GM08714 (cell line): Measurements from ENCODE around the gene TBC1D9B.

ENCODE experiments used
- H3K4me3 ChIP-seq: fragments of 200-500 bp; sonication (Bioruptor generic); 2 replicates; pipeline ENCODE4 v1.5.1; 2014; ENCODE audit warnings: mild to moderate bottlenecking, low read length, inconsistent platforms
- ZNF274 ChIP-seq: IDR thresholded peaks from 2 replicates; pipeline ENCODE4 v1.6.1; 2012; ENCODE audit warnings: mild to moderate bottlenecking, low read depth, low read length

TBC1D9B gene

DNA sequence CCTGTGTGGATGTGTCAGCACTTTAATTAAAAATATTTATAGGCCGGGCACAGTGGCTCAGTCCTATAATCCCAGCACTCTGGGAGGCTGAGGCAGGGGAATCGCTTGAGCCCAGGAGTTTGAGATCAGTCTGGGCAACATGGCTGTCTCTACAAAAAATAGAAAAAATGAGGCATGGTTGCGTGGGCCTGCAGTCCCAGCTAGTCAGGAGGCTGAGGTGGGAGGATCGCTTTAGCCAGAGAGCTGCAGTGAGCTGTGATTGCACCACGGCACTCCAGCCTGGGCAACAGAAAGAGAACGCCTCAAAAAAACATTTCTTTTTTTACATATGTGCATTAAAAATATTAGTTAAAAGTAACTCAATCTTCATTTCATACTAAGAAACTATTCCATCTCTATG is 6.2 kb downstream of the TBC1D9B start:
- no peak overlapping the region for H3K4me3 ChIP-seq
- TF ChIP-seq ZNF274 = no peak

DNA sequence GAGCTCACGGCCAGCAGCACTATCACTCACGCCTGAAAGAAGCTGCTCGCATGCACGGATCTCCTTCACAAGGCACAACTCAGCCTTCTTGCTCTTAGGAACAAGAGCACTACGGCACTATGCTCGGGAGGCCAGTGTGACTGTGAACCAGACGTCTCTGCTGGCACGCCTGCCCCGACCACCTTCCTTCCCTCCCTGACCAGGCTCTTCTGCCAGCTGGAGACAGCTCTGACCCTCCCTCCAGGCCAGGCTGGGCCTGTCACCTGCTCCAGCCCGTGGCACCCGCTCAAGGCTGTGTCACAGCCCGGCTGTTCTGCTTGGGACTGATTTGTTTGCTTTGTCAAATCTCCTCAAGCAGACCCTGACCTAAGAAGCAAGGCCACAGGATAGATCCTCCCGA is 7.0 kb downstream of the TBC1D9B start:
- no peak overlapping the region for H3K4me3 ChIP-seq
- TF ChIP-seq ZNF274 = no peak

DNA sequence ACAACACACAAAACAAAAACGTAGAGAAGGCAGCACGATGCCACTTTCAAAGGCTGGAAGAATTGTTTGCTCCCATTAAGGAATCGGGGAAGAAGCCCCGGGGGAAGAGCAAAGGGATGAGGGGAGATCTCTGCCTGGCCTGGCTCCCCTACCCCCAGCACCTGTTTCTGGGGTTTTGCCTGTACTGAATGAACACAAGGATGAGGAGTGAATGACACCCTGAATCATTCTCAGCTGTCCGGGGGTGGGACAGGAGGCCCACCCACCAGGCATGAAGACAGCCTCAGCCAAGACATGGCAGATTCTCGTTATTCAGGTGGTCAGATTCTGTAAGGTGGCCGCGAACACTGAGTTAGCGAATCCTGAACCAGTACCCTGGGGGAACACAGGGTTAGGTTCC is 7.5 kb downstream of the TBC1D9B start:
- no peak for TF ChIP-seq ZNF274
- no peak overlapping the region for H3K4me3 ChIP-seq

DNA sequence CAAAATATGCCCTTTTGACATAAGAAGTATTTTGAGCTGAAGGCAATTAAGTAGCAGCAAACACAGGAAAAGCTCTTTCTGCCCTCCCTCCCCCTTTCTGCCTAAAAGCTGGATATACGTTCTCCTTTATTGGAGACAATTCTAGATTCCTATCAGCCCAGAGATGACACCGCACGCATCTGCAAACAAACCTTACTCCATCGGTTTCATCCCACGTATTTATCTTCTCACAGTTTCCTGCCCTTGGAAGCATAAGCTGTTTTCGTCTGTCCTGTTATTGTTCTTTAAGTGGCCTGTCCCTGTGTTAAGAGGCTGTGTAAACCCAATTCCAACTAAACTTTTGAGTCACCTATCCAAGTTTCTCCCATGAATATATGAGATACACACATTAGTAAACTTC is 11.8 kb downstream of the TBC1D9B start:
- no peak overlapping the region for H3K4me3 ChIP-seq
- no peak for TF ChIP-seq ZNF274

DNA sequence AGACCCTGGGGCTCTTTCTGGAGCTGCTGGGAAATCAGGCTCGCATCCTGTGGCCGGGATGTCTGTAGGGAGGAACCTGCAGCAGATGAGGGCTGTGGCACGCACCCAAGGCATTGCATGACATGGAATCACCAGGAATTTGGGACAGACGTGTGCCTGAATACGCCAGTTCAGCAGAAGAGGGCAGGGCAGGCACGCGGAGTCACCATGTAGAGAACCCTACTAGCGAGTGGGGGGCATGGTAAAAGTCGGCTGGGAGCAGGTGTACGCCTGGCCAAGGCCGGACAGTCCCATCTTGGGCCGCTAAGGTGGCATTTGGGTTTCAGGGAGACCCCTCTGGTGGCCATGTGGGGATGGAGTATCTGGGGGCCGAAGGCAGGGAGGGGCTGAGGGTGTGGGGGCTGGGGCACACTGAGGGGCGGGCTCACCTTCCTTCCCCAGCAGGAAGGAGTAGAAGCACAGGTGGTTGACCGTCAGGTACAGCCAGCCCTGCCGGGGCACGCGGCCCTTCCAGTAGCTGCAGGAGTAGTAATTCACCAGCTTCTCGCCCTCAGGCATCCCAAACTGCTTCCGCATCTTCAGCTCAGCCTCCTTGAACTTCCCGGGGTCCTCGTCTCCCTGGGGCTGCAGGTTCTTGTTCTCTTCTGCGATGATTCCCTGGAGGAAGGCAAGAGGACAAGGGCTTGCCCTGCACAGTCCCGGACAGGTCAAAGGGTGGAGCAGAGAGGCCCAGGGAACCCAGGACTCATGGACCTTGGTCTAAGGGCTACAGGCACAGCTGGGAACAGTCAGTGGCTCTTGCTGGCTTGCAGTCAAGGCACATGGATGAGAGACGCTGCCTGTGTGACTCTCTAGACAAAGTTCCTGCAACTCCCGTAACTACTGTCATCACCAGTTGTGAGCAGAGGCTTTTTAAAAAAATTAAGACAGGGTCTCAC is 13.5 kb downstream of the TBC1D9B start:
- no peak for TF ChIP-seq ZNF274
- no peak overlapping the region for H3K4me3 ChIP-seq

DNA sequence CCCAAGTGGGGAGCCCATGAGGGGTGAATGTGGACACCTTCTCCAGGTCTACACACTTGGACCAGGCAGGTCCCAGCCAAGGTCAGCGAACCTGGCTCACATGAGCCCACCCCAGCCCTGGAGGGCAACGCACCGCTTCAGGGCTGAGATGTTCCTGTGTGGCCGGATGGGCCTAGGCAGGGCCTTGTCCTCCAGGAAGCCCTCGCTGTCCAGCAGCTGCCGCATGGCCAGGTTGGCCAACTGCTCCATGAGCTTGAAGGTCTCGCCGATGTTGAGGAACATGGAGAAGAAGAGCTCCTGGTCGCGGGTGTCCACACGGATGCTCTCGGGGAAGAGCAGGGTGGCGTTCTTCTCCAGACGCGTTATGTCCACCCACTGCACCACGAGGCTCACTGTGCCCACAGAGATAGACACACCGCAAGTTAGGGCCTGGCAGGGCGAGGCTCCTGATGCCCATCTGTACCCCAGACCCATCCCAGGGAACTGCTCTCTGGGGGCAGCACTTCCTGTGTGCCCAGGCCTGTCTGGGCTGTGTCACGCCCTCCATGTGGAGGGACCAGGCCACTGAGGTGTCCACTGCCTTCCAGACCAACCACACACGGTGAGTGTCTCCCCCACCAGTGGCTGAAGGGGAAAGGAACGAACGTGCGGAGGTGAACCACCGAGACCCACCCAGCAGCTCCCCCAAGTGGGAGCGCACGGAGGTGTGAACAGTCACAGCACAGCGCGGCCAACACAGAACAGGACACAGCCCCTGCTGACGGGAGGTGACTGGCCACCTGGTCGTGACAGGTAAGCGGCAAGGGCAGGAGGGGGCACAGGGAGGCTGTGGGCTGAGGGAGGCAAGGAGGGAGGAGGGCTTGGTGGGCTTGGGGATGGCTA is 14.4 kb downstream of the TBC1D9B start:
- H3K4me3 ChIP-seq = no peak overlapping the region
- no peak for TF ChIP-seq ZNF274

DNA sequence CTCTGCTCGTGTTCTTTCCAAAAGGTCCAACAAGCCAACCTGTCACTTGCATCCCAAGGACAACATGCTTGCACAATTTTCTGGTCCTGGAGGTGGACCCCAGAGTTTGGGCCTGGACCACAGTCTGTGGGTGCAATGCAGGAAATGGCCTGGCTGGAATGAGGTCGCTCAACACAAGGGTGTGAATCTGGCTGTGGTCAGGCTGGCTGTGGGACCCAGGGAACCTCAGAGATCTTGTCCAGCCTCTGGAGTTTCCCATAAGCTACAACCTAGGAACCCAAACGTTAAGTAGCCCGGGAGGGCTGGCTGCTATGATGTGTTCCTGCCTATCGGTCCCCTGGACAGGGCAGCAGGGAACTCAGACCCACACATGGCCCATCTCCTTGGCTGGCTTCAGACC is 15.4 kb downstream of the TBC1D9B start:
- H3K4me3 ChIP-seq = no peak overlapping the region

DNA sequence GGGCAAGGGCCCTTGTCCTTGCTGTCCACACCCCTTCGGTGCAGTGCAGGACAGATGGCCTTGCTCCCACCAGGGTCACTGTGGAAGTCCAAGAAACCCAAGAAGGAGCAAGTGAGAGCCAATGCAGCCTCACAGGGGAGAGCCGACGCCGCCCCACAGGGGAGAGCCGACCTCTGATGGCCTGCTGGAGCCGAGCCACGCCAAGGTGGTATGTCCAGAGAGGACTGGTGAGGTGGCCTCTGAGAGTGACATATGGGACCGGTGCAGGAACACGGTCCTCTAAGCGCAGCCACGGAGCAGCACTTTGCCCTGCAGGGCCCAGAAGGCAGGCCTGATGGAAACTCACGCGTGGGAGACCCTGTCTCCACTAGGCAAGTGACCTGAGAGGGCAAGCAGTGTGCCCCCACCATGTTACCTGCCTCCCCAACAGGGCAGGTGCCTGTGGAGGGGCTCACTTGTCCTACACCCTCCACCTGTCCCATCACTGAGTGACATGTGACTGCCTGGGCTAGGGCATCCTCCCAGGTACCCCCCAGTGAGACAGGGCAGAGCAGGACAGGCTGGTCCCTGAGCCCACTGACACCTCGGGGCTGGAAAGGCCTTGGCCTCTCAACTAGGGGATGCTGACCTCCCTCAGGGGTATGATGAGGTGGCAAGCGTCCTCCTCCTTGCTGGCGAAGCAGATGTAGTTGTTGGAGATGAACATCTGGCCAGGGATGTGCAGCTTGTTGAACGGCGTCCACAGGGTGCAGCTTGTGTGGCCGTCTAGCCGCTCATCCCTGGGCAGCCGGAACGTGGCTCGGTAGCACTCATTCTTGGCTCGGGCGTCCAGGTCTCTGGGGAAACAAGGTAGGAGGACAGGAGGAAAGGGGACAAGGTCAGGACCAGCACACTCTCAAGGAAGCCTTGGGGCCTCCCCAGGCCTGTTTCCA is 16.7 kb downstream of the TBC1D9B start:
- H3K4me3 ChIP-seq = no peak overlapping the region
- no peak for TF ChIP-seq ZNF274

More for the DNA sequence above, 15.4 kb downstream of the TBC1D9B start:
- no peak for TF ChIP-seq ZNF274

DNA sequence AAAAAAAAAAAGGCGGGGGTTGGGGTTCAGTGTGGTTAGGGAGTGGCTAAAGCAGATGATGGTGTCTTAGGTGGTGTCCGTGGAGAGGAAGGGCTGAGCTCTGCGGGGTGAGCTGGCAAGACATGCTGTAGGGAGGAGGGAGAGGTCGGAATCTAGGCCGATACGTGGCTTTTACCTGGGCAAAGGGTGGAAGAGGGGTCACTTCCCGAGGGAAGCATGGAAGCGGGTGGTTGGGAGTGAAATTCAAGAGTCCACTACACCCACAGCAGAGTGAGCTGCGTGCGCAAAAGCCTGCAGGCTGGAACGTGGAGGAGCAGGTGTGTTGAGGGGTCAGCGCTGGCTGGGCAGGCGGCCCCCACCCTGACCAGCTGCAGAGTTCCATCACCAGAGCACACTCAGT is 17.8 kb downstream of the TBC1D9B start:
- no peak for TF ChIP-seq ZNF274
- no peak overlapping the region for H3K4me3 ChIP-seq

DNA sequence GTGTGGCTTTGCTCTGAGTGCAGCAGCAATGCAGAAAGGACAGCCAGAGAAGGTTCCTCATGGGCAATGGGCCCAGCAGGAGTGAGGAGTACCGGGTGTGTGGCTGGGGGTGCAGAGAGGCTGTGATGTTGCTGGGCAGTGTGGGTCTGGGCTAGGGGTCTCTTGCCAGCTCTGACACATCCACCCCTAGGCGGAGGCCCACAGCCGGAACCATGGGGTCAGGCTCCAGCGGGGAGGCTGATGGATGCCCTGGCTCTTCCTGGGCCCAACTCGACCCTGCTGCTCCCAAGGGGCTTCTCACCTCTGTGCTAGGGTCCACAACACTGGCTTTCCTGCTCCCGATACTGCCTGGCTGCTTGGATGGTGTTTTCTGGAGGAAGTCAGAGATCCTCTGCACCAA is 19.9 kb downstream of the TBC1D9B start:
- TF ChIP-seq ZNF274 = no peak
- no peak overlapping the region for H3K4me3 ChIP-seq

DNA sequence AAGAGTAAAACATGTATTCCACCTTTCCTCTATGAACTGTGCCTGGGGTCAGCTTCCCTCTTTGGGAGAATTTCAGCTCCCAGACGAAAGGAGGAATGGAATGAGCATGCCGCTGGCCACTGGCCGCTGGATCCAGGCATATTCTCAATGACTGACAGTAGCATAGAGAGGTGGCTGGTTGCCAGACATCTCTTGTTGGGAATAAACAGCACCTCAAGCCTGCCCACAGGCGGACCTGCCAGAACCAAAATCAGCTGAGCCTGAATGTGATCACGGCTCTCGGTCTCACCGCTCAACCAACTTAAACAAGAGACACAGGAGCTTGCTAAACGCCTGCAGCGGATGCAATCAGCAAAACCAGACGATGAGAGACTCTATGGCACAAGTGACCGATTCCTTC is 20.6 kb downstream of the TBC1D9B start:
- no peak for TF ChIP-seq ZNF274
- no peak overlapping the region for H3K4me3 ChIP-seq

DNA sequence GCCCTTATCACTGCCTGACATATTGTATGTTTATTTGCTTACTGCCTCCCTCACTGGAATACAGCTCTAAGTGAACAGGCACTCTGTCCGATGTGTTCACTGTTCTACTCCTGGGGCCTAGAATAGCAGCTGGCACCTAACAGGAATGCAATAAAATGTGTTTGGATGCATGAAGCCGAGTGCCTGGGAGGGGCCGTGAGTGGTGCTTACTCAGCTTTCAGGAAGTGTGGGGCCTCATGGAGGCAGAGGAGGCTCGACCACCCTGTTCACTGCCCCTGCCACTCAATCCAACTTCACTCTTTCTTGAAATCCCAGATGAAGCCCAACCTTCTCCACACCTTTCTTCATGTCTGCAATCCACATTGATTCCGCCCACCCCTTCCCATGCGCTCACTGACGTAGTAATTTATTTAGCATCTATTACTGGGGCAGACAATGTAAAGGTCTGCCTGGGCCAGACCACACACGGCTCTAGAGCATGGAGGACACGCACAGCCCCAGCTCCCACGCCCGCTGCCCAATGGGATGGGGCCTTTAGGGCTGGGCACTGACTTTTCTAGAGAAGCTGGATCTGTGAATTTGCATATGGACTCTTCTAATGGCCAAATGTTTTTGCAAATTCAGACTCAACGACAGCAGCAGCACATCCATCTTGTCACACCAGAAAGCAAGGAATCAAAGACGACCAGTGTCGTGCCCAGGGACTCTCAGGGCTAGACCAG is 21.3 kb downstream of the TBC1D9B start:
- no peak for TF ChIP-seq ZNF274
- H3K4me3 ChIP-seq = no peak overlapping the region

DNA sequence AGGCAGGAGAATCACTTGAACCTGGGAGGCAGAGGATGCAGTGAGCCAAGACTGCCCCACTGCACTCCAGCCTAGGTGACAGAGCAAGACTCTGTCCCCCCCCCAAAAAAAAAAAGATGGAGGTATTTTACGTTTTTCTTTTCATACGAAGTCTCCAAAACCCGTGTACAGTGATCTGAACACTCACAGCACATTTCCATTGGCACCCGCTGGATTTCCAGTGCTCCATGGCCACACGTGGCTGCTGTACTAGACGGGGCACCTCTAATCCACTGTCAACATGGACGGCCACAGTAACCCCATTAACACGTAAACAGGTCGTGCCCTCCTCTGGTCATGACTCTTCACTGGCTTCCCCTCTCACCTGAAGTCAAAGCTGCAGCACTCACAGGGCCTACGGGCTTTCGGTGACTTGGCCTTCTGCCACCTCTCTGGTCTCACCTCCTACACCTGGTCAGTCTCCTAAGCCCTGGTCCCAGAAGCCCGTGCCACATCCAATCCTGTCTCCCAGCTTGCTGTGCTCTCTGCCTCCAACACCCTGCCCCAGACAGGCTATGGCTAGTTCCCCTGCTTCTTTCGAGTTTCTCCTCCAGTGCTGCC is 22.1 kb downstream of the TBC1D9B start:
- no peak overlapping the region for H3K4me3 ChIP-seq
- no peak for TF ChIP-seq ZNF274
